A375 (cell line): ENCODE measurements around the gene SLAMF9. TPM values are rescaled to one million over a fixed set of nuclear protein-coding genes. Genes with fewer than 3 reads are reported as not detected.

ENCODE experiments used
- total RNA-seq: library from RNA; depleted of rRNA; stranded (reverse); fragments of >200 nt; shearing (Covaris generic); gene quantifications from 2 replicates; pipeline ENCODE4 v1.2.3, GENCODE V29; 2014; rRNA removed

The SLAMF9 gene
- 1.8 and 3.1 TPM in 2 replicates for total RNA-seq

GRCh38 chr1:159953536-159954515 lies at the start of gene SLAMF9:
Gene SLAMF9, minus strand, starts transcription at chr1:159954237. Its CDS starts 100 bp downstream, at chr1:159954137.

DNA sequence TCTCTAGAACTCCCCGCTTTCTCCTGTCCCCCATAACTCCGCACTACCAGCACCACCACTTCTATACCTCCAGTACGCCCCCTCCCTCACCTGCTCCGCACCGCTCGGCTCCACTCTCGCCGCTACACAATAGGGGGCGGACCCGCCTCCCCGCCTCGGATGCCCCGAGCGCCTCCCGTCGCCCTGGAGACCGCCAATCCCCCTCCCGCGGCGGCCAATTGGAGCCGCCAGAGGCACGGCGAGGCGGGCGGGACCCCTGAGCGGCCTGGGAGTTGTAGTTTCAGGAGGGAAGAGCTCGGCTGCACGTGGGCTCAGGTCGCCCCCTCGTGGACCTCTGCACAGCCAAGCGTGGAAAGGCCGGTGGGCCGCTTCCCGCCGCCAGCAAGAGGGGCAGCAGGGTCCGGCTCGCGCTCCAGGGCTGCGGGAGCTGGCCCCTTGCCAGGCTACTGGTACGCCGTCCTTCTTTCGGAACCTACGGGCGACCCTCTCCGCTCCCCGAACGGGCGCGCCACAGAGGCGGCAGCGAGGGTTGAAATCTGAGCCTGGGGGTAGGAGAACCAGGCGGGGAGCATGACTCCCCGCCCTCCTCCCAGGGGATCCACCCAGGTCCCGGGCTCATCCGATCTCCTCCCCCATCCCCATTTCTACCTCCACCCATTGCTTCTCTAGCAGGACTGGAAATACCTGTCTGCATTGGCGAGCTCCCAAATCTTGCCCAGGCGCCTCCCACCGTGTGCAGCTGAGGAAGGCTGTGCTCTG lies 8.4 kb downstream of the SLAMF9 start, which contains the start of gene IGSF9:
Gene IGSF9, minus strand, starts transcription at position 131 of the 759 bp plus-strand sequence. CDS start 2,159 bp downstream, outside the sequence.

DNA sequence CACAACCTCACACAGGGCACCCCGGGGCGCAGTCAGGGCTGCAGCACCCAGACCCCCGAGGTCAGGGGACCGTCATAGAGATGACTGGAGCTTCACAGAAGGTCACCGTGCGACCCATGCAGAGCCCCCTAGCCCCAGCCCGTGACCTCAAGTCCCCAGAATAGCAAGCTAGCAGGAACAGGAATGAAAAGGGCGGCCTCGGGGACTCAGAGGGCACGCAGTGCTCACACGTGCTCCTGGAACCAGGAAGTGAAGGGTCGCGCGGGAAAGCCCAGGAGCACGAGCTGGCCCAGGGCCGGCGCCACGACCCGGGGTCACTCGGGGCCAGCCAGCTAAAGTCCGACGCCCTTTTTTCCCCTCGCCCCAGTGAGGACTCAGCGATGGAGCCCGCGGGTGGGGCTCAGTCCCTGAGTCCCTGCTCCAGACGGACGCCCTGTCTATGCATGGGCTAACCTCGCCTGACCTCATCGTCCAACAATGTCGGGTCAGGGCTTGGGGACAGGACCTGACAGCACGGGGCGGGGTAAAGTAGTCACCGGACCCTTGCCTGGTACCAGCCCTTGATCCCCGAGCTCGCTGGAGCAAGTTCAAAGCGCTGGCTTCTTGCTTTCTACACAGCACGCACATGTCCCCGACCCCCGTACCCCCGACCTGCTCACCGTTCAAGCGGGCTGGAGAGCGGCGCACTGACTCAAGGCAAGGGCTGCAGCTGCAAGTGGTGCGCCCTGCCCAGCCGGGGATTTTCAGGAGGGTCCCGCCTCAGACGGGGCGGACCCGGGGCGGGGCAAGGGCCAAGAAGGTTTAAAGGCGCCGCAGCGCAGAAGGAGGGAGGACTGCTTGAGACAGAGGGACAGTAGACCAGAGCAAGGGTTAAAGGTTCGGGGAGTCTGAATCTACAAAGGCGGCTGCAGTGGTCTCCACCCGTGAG lies 29.0 kb downstream of the SLAMF9 start, which contains the start of gene TAGLN2:
Gene TAGLN2, minus strand, starts transcription at position 717 of the 928 bp plus-strand sequence. CDS start 4,998 bp downstream, outside the sequence.

Other genes with a start within 250 kb of the SLAMF9 start
- not detected in 2 replicates for gene CRP, start 239.6 kb downstream of the SLAMF9 start, total RNA-seq
- gene DUSP23, start 173.3 kb downstream of the SLAMF9 start, total RNA-seq = 56.5 and 57.1 TPM in 2 replicates
- gene FCRL6, start 151.9 kb downstream of the SLAMF9 start, total RNA-seq = not detected in 2 replicates
- not detected in 2 replicates for gene SLAMF8, start 127.4 kb downstream of the SLAMF9 start, total RNA-seq
- gene VSIG8, start 91.6 kb downstream of the SLAMF9 start, total RNA-seq = not detected in 2 replicates
- gene CFAP45, start 54.1 kb downstream of the SLAMF9 start, total RNA-seq = 1.1 and 2.5 TPM in 2 replicates
- gene TAGLN2, start 28.7 kb downstream of the SLAMF9 start, total RNA-seq = 674 and 697 TPM in 2 replicates
- gene IGSF9, start 8.6 kb downstream of the SLAMF9 start, total RNA-seq = 0.32 and 0.49 TPM in 2 replicates
- 5.5 and 6.1 TPM in 2 replicates for gene PIGM, start 77.8 kb upstream of the SLAMF9 start, total RNA-seq
- gene KCNJ10, start 115.9 kb upstream of the SLAMF9 start, total RNA-seq = not detected in 2 replicates
- not detected in 2 replicates for gene KCNJ9, start 127.3 kb upstream of the SLAMF9 start, total RNA-seq
- gene IGSF8, start 144.4 kb upstream of the SLAMF9 start, total RNA-seq = 29.2 and 30.3 TPM in 2 replicates
- gene ATP1A2, start 161.5 kb upstream of the SLAMF9 start, total RNA-seq = not detected in 2 replicates
- gene ATP1A4, start 197.4 kb upstream of the SLAMF9 start, total RNA-seq = not detected in 2 replicates
- gene CASQ1, start 236.3 kb upstream of the SLAMF9 start, total RNA-seq = not detected in 2 replicates